Measurements from ENCODE around the gene TFDP1. TPM values are rescaled to one million over a fixed set of nuclear protein-coding genes. Genes with fewer than 3 reads are reported as not detected.

TFDP1 gene
- total and polyA plus RNA-seq, 4 experiments from 2014 or later, result 20.7 to 63.4 (median 39.4) TPM

GRCh38 chr13:113607056-113607888 is 22.7 kb downstream of the TFDP1 start:
- CTCF ChIA-PET (ENCODE audit: partially characterized antibody), result no interaction called here
- no peak overlapping the region for H3K27ac ChIP-seq (ENCODE audit: low read depth, low read length)
- POLR2A ChIA-PET (ENCODE audit: partially characterized antibody), result no interaction called here
- intact Hi-C loops (cut with micrococcal nuclease), result no loop called here
- H3K36me3 ChIP-seq (ENCODE audit: insufficient read depth, low read length), result no peaks in the 10 kb centered on the region
- no peaks in the 10 kb centered on the region for H3K4me1 ChIP-seq (ENCODE audit: insufficient read depth, low read length)
- H3K4me1 Mint-ChIP-seq, result peaks cover 15 to 39% (median 17%) of the 10 kb centered on the region in 4 donors
- H3K4me3 ChIP-seq (ENCODE audit: low read length in 2 of 2), result no peak overlapping the region
- peaks cover 14 to 22% of the 10 kb centered on the region in 2 donors for H3K36me3 Mint-ChIP-seq
- H3K9me3 Mint-ChIP-seq, result no peaks in the 10 kb centered on the region
- peak overlapping the region in 1 of 7 donors; percentile 68 for H3K27ac Mint-ChIP-seq
- H3K27me3 Mint-ChIP-seq, result no peaks in the 10 kb centered on the region
- no peak overlapping the region for H3K4me3 Mint-ChIP-seq
- H3K27me3 ChIP-seq (ENCODE audit: insufficient read depth, low read length), result no peaks in the 10 kb centered on the region
- no peak for DNase-seq
- H3K9me3 ChIP-seq (ENCODE audit: control insufficient read depth in 1 of 2, low read length in 2 of 2), result no peaks in the 10 kb centered on the region

GRCh38 chr13:113607889-113608635 is 23.5 kb downstream of the TFDP1 start:
- H3K36me3 ChIP-seq (ENCODE audit: insufficient read depth, low read length), result no peaks in the 10 kb centered on the region
- DNase-seq, result no peak
- ChIA-PET POLR2A (ENCODE audit: partially characterized antibody) (no interaction called here), CTCF (ENCODE audit: partially characterized antibody) (no interaction called here)
- H3K27ac Mint-ChIP-seq, result peak overlapping the region in 1 of 7 donors; percentile 68
- H3K4me1 ChIP-seq (ENCODE audit: insufficient read depth, low read length), result no peaks in the 10 kb centered on the region
- no peaks in the 10 kb centered on the region for H3K27me3 ChIP-seq (ENCODE audit: insufficient read depth, low read length)
- H3K27me3 Mint-ChIP-seq, result no peaks in the 10 kb centered on the region
- H3K4me1 Mint-ChIP-seq, result peaks cover 10 to 36% (median 16%) of the 10 kb centered on the region in 4 donors
- H3K9me3 ChIP-seq (ENCODE audit: control insufficient read depth in 1 of 2, low read length in 2 of 2), result no peaks in the 10 kb centered on the region
- intact Hi-C loops (cut with micrococcal nuclease), result no loop called here
- H3K4me3 Mint-ChIP-seq, result no peak overlapping the region
- no peak overlapping the region for H3K4me3 ChIP-seq (ENCODE audit: low read length in 2 of 2)
- H3K9me3 Mint-ChIP-seq, result no peaks in the 10 kb centered on the region
- no peak overlapping the region for H3K27ac ChIP-seq (ENCODE audit: low read depth, low read length)
- H3K36me3 Mint-ChIP-seq, result peaks cover 18 to 27% of the 10 kb centered on the region in 2 donors

GRCh38 chr13:113608967-113609533 is 24.5 kb downstream of the TFDP1 start:
- Mint-ChIP-seq H3K4me3 (no peak overlapping the region), H3K36me3 (peaks cover 18 to 27% of the 10 kb centered on the region in 2 donors), H3K27ac (peak overlapping the region in 1 of 7 donors; percentile 52), H3K4me1 (peaks cover 9 to 35% (median 16%) of the 10 kb centered on the region in 4 donors), H3K27me3 (no peaks in the 10 kb centered on the region), H3K9me3 (no peaks in the 10 kb centered on the region)
- Histone ChIP-seq H3K36me3 (ENCODE audit: insufficient read depth, low read length) (no peaks in the 10 kb centered on the region), H3K27ac (ENCODE audit: low read depth, low read length) (no peak overlapping the region), H3K9me3 (ENCODE audit: control insufficient read depth in 1 of 2, low read length in 2 of 2) (no peaks in the 10 kb centered on the region), H3K4me3 (ENCODE audit: low read length in 2 of 2) (no peak overlapping the region), H3K27me3 (ENCODE audit: insufficient read depth, low read length) (no peaks in the 10 kb centered on the region), H3K4me1 (ENCODE audit: insufficient read depth, low read length) (no peaks in the 10 kb centered on the region)
- DNase-seq, result no peak
- CTCF ChIA-PET (ENCODE audit: partially characterized antibody), result no interaction called here
- intact Hi-C loops (cut with micrococcal nuclease), result no loop called here
- POLR2A ChIA-PET (ENCODE audit: partially characterized antibody), result no interaction called here

- Histone ChIP-seq H3K9me3 (ENCODE audit: control insufficient read depth in 1 of 2, low read length in 2 of 2) (no peaks in the 10 kb centered on the region), H3K27ac (ENCODE audit: low read depth, low read length) (no peak overlapping the region), H3K4me1 (ENCODE audit: insufficient read depth, low read length) (no peaks in the 10 kb centered on the region), H3K27me3 (ENCODE audit: insufficient read depth, low read length) (no peaks in the 10 kb centered on the region), H3K4me3 (ENCODE audit: low read length in 2 of 2) (no peak overlapping the region), H3K36me3 (ENCODE audit: insufficient read depth, low read length) (no peaks in the 10 kb centered on the region)
- ChIA-PET POLR2A (ENCODE audit: partially characterized antibody) (no interaction called here), CTCF (ENCODE audit: partially characterized antibody) (no interaction called here)
- Mint-ChIP-seq H3K4me3 (no peak overlapping the region), H3K36me3 (peaks cover 18 to 27% of the 10 kb centered on the region in 2 donors), H3K4me1 (peaks cover 9 to 34% (median 15%) of the 10 kb centered on the region in 4 donors), H3K27me3 (no peaks in the 10 kb centered on the region), H3K9me3 (no peaks in the 10 kb centered on the region), H3K27ac (peak overlapping the region in 2 of 7 donors; percentile 29 to 52)
- no peak for DNase-seq
- intact Hi-C loops (cut with micrococcal nuclease), result no loop called here
These were observed 25.1 kb downstream of the TFDP1 start for GRCh38 chr13:113609616-113610015.

GRCh38 chr13:113610266-113610665 is 25.7 kb downstream of the TFDP1 start:
- Mint-ChIP-seq H3K9me3 (no peaks in the 10 kb centered on the region), H3K27ac (no peak overlapping the region), H3K27me3 (no peaks in the 10 kb centered on the region), H3K36me3 (peaks cover 18 to 27% of the 10 kb centered on the region in 2 donors), H3K4me3 (no peak overlapping the region), H3K4me1 (peaks cover 9 to 28% (median 10%) of the 10 kb centered on the region in 4 donors)
- Histone ChIP-seq H3K4me3 (ENCODE audit: low read length in 2 of 2) (no peak overlapping the region), H3K27me3 (ENCODE audit: insufficient read depth, low read length) (no peaks in the 10 kb centered on the region), H3K9me3 (ENCODE audit: control insufficient read depth in 1 of 2, low read length in 2 of 2) (no peaks in the 10 kb centered on the region), H3K36me3 (ENCODE audit: insufficient read depth, low read length) (no peaks in the 10 kb centered on the region), H3K4me1 (ENCODE audit: insufficient read depth, low read length) (no peaks in the 10 kb centered on the region), H3K27ac (ENCODE audit: low read depth, low read length) (no peak overlapping the region)
- intact Hi-C loops (cut with micrococcal nuclease), result no loop called here
- ChIA-PET CTCF (ENCODE audit: partially characterized antibody) (no interaction called here), POLR2A (ENCODE audit: partially characterized antibody) (no interaction called here)
- no peak for DNase-seq

- Histone ChIP-seq H3K36me3 (ENCODE audit: insufficient read depth, low read length) (peaks cover 4% of the 10 kb centered on the region), H3K4me1 (ENCODE audit: insufficient read depth, low read length) (no peaks in the 10 kb centered on the region), H3K9me3 (ENCODE audit: control insufficient read depth in 1 of 2, low read length in 2 of 2) (no peaks in the 10 kb centered on the region), H3K4me3 (ENCODE audit: low read length in 2 of 2) (no peak overlapping the region), H3K27ac (ENCODE audit: low read depth, low read length) (no peak overlapping the region), H3K27me3 (ENCODE audit: insufficient read depth, low read length) (no peaks in the 10 kb centered on the region)
- peak overlapping the region in 2 of 7 donors; percentile 42 to 48 for H3K27ac Mint-ChIP-seq
- H3K4me3 Mint-ChIP-seq, result no peak overlapping the region
- no peaks in the 10 kb centered on the region for H3K9me3 Mint-ChIP-seq
- no peaks in the 10 kb centered on the region for H3K27me3 Mint-ChIP-seq
- ChIA-PET POLR2A (ENCODE audit: partially characterized antibody) (no interaction called here), CTCF (ENCODE audit: partially characterized antibody) (no interaction called here)
- intact Hi-C loops (cut with micrococcal nuclease), result no loop called here
- no peak for DNase-seq
- peaks cover 3 to 15% (median 9%) of the 10 kb centered on the region in 4 donors for H3K4me1 Mint-ChIP-seq
- peaks cover 18 to 22% of the 10 kb centered on the region in 2 donors for H3K36me3 Mint-ChIP-seq
These were observed 27.4 kb downstream of the TFDP1 start for GRCh38 chr13:113611996-113612395.

GRCh38 chr13:113612607-113613006 is 28.1 kb downstream of the TFDP1 start:
- H3K36me3 Mint-ChIP-seq, result peaks cover 18 to 22% of the 10 kb centered on the region in 2 donors
- H3K4me3 Mint-ChIP-seq, result no peak overlapping the region
- DNase-seq, result no peak
- Histone ChIP-seq H3K27ac (ENCODE audit: low read depth, low read length) (no peak overlapping the region), H3K4me3 (ENCODE audit: low read length in 2 of 2) (no peak overlapping the region), H3K9me3 (ENCODE audit: control insufficient read depth in 1 of 2, low read length in 2 of 2) (no peaks in the 10 kb centered on the region), H3K36me3 (ENCODE audit: insufficient read depth, low read length) (peaks cover 5% of the 10 kb centered on the region), H3K4me1 (ENCODE audit: insufficient read depth, low read length) (no peaks in the 10 kb centered on the region), H3K27me3 (ENCODE audit: insufficient read depth, low read length) (no peaks in the 10 kb centered on the region)
- H3K9me3 Mint-ChIP-seq, result no peaks in the 10 kb centered on the region
- ChIA-PET CTCF (ENCODE audit: partially characterized antibody) (no interaction called here), POLR2A (ENCODE audit: partially characterized antibody) (no interaction called here)
- H3K4me1 Mint-ChIP-seq, result peaks cover 3 to 11% (median 9%) of the 10 kb centered on the region in 4 donors
- no peaks in the 10 kb centered on the region for H3K27me3 Mint-ChIP-seq
- intact Hi-C loops (cut with micrococcal nuclease), result no loop called here
- peak overlapping the region in 1 of 7 donors; percentile 27 for H3K27ac Mint-ChIP-seq
